Neural progenitor cell (in vitro differentiated cells): ENCODE data around the gene SLX4IP.

Source experiments
- EZH2 ChIP-seq: fragments of 200-600 bp; sonication (generic); IDR thresholded peaks from 2 replicates; pipeline ENCODE4 v1.6.1; 2017; ENCODE audit warnings: antibody characterized with exemption, mild to moderate bottlenecking, moderate library complexity
- TF ChIP-seq, protein P1 (sequence below): fragments of 200-600 bp; sonication (generic); IDR thresholded peaks from 2 replicates; pipeline ENCODE4 v1.5.1; 2017; ENCODE audit warnings: antibody characterized with exemption, mild to moderate bottlenecking

DNA sequence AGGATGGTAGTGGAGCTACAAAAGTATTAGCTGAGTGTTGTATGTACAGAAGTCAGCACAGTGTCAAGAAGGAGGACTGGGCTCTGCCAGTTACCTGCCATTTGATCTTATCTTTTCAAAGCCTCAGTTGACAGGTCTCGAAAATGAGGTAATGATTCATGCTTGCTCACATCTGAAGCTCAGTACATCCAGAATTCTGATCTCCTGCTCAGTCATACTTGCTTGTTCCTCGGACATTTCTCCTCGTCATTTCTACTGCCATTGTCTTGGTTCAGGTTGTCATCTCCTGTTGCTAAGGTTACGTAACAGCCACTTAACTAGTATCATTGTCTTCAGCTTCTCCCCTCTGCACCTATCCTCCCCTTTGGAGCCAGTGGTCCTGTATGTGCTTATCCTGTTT lies 89.5 kb downstream of the SLX4IP start:
- TF ChIP-seq, protein P1, sequence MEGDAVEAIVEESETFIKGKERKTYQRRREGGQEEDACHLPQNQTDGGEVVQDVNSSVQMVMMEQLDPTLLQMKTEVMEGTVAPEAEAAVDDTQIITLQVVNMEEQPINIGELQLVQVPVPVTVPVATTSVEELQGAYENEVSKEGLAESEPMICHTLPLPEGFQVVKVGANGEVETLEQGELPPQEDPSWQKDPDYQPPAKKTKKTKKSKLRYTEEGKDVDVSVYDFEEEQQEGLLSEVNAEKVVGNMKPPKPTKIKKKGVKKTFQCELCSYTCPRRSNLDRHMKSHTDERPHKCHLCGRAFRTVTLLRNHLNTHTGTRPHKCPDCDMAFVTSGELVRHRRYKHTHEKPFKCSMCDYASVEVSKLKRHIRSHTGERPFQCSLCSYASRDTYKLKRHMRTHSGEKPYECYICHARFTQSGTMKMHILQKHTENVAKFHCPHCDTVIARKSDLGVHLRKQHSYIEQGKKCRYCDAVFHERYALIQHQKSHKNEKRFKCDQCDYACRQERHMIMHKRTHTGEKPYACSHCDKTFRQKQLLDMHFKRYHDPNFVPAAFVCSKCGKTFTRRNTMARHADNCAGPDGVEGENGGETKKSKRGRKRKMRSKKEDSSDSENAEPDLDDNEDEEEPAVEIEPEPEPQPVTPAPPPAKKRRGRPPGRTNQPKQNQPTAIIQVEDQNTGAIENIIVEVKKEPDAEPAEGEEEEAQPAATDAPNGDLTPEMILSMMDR = no peak
- TF ChIP-seq EZH2 = no peak
